HTR-8/SVneo (cell line): Measurements from ENCODE around the gene RGP1.

Source experiments
- DNase-seq: peaks from one replicate; pipeline ENCODE4 v3.0.0; 2011; ENCODE audit warnings: low spot score, mixed read lengths; ENCODE audit not compliant: insufficient read length
- FAIRE-seq: peaks from 2 replicates; lab custom pipeline; 2011; peaks lifted over from hg19 to GRCh38; lab: Jason Lieb, UNC

Gene RGP1, protein sequence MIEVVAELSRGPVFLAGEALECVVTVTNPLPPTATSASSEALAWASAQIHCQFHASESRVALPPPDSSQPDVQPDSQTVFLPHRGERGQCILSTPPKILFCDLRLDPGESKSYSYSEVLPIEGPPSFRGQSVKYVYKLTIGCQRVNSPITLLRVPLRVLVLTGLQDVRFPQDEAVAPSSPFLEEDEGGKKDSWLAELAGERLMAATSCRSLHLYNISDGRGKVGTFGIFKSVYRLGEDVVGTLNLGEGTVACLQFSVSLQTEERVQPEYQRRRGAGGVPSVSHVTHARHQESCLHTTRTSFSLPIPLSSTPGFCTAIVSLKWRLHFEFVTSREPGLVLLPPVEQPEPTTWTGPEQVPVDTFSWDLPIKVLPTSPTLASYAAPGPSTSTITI

DNA sequence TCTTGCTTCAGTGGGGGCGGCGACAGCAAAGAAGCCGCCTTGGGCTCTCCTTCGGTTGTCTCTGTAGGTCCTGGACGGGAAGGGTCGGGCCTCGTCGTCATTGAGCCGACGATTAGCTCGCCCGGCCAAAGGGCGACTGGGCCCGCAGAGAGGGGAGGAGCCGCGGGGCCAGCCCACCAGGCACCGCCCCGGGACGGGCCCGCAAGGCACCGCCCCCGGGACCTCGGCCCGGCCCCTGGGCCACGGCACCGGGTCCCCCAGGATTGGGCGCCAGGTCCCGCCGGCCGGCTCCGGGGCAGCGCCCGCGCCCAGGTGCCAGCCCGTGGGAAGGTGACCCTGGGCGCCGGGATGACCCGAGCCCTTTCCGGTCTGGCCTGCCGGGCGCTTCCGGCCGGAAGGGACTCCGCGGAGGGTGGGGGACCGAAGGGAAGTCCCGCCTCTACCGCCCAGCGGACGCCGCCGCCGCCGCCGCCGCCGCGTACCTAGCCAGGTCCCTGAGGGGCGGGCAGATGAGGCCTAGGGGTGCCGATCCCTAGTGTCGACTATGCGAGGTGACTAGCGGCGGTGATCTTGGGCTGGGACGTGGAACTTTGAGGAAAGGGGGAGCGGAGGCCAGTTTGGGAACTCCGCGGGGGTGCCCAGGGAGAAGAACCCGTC lies at the start of gene RGP1, which contains the start of gene GBA2:
RGP1 (plus strand) TSS at position 430 of the 657 bp plus-strand sequence. CDS start 469 bp downstream, outside the sequence.
GBA2 (minus strand) TSS at position 371 of the 657 bp plus-strand sequence. CDS start 524 bp downstream, outside the sequence.
- no peak for FAIRE-seq
- DNase-seq = peak; percentile 55

DNA sequence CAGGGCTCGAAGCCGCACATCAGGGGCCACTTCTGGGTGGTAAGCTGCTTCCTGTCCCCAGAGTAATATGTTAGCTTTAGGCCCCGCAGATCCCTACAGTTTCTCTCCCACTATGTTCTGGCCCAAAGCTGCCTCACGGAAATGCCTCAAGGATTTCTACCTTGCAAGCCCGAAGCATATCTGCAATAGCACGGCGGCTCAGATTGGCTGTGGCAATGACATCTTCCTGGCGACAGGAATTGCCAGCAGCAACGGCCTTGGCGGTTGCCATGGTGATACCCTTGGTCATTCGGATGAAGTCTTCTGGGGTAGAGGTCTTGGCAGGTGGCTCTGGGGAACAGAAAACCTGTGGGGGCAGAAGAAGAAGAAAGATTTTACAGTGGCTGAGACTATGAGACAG lies 49.1 kb upstream of the RGP1 start:
- FAIRE-seq = no peak
- no peak for DNase-seq

DNA sequence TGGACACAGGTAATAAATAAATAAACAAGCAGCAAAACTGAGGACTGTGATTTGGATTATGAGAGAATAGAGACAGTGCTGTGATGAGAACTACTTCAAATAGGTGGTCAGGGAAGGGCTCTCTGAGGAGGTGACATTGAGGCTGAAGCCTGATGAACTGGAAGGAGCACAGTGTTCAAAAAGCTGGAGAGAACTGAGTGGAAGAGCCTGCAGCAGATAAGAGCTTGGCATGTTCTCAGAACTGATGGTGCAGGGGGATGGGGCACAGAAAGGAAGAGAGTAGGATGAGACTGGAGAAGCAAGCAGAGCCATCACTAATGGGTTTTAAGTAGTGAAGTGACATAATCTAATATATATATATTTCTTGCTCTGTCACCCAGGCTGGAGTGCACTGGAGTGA lies 48.1 kb upstream of the RGP1 start:
- DNase-seq = no peak
- no peak for FAIRE-seq

DNA sequence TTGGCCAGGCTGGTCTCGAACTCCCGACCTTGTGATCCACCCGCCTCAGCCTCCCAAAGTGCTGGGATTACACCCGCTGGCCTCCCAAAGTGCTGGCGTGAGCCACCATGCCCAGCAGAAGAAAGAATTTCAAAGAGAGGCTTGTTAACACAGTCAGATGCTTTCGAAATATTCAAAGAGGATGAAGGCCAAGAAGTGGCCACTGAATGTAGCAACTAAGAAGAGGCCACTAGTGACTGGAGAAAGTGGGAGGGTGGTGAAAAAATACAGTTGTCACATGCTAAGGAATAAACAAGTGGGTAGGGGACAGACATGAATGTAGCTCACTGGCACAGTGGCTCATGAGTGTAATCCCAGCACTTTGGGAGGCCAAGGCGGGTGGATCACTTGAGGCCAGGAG lies 46.4 kb upstream of the RGP1 start:
- FAIRE-seq (no peak), DNase-seq (no peak)

DNA sequence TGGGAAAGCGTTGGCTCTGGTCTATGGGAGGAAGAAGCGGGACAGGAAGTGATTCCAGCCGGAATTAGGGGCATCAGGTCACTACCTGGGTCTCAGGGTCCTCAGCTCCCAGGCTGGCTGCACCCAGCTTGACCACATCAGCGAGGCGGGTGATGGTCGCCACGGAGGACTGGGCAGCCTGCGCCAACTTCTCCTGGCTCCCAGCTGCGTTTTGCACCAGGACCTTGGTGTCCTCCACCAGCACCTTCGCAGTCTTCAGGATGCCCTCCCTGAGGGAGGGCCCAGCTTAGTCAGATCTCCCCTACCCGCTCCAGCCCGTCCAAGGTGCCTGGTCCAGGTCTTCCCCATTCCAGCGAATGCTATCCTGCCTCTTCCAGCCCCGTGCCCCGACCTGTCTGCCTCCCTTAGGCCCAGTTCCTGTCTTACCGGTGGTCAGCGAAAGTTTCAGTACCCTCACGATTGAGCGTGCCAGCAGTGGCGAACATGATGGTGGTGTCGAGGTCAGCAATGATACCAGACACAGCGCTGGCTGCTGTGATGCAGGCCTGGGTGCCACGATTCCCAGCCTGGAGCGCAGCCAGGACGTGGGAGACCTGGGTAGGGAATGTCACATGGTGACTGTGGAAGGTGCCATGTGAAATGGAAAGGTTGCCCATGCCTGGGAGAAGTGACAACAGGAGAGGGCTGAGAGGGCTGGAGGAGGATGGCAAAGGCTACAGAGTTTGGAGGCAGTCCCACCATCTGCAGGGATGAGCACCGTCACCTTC lies 45.0 kb upstream of the RGP1 start:
- no peak for DNase-seq
- FAIRE-seq = no peak

DNA sequence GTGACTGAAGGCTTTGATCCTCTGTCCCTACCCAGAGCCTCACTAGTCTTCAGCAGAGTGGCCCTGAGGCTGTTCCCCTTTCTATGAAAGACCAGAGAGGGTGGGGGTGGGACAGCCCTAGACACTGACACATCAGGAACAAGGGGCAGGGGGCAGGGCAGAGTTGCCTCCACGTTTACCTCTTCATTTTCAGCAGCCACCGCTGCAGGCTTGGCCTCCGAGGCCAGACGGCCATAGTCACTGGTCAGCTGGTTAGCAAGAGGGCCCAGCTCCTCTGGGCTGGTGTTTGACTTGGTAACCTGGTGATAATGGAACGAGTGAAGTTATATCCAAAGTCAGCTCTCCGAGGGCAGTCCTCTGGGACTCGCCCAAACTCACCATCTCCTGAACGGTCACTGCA lies 43.7 kb upstream of the RGP1 start:
- no peak for DNase-seq
- no peak for FAIRE-seq

DNA sequence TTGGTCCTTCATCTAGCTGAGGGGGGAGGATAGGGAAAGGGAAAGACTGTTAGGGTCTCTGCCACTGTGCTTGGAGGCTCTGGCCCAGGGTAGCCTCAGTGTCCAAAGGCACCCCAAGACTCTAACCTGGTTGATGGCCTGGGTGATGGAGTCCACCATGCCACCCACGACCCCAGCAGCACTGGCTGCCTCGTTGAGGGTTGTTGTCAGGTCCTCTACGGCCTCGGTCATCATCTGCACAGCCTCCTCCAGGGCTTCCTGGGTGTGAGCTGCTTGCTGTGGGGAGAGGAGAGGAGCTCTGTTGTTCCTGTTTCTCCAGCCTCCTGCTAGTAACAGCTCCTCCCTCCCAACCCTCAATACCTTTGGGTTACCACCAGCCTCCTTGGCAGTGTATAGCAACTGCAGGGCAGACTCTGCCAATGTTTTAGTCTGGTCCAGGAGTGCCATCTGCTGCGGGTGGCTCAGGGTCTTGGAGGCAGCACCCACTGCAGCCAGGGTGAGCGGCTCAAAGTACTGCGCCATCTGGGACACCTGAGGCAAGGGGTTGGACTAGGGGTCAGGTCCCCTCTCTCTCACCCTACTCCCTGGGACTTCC lies 43.2 kb upstream of the RGP1 start:
- DNase-seq (no peak), FAIRE-seq (no peak)

DNA sequence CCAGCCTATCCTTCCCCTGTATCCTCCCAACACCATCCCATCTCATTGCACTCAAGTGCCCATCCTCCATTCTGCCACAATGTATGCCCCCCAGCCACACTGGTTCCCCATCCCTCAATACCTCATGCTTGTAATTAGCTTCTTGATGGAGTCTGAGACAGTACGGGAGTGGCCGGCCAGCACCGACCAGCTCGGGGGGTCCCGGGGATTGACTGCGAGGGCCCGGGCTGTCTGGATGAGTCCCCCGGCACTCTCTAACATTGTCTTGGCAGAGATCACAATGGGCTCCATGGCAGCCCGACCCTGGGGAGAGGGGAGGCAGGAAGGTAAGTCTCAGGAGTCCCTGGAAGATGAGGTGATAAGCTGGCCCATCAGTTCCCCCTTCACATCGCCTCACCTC lies 42.1 kb upstream of the RGP1 start:
- FAIRE-seq (no peak), DNase-seq (no peak)

DNA sequence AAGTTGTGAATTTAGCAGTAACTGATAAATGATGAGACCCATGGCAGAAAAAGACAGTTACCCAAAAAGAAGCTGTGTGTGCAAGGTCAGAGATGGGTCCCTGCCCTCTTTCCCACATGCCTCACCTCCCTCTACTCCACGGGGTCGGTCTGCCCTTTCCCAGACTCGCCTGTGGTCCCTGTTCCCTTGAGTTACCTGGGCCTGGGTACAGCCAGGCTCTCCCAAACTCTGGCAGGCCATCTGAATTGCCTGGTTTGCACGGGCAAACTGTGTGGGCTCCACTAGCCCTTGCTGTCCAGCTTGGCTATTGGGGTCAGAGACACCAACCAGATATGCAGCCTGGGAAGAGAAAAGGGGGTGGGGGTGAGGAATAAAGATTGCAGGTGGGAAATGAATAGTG lies 40.9 kb upstream of the RGP1 start:
- FAIRE-seq = no peak
- DNase-seq = no peak

DNA sequence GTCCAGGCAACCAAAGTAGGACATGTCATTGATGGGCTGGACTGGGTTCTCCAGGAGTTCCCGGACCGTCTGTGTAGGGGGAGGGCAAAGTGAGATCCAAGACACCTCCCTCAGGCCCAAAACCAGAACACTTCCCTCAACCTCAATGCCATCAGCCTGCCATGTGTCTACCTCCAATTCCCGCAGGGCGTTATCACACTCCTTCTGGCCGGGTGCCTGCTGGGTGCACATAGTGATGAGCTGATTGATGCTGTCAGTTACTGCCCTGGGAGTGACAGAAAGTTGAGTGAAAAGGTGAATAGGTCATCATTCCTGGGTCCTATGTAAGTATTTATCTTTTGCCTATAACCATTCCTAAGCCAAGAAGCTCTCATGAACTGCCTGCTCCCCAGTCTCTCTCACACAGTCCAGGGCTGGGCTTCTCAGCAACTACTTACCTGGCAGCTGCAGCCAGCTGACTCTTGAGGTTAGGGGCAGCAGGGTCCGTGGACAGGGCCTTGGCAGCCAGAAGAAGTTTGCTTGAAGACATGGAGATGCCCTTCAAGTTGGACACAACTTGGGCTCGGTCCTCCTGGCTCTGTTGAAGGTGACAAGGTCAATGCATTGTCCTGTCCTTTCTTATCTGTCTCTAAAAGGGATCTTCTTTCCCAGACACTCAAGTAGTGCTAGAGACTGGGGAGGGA lies 38.1 kb upstream of the RGP1 start:
- no peak for DNase-seq
- FAIRE-seq = no peak

DNA sequence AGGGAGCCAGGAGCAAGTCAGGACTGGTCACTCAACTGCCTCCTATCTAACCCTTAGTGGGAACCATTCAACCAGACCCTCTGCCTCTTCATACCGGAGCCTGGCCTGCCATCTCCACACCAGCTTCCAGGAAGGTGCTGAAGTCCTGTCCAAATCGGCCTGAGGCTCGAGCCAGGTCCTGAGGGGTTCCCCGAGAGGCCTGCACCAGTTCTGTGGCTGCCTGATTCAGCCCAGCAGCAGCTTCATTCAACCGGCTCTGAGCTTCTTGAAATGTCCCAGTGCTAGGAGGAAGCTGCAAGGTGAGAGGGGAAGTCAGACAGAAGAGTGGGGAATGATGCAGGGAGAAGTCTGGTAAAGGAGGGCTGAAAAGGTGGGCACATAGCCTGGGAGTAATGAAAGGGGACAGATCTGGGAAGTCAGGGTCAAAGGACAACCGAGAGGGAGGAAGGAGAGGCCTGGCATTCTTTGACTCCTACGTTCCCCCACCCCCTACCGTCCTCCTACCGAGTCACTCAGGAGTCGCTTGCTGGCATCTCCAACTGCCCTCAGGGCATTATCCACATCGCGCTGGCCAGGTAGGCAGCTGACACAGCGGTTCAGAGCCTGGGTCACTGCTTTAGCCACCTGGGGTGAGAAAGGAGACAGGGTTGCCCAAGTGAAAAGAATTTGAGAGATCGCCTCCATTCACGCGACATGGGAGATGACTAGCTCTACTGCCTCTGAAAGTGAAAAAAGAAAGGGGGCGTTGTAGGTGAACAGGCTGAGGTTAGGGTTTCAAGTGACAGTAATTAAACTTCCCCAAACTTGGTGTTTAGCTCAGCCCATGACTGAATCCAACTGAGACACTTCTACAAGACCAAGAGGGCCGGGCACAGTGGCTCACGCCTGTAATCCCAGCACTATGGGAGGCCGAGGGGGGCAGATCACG lies 37.3 kb upstream of the RGP1 start:
- FAIRE-seq (no peak), DNase-seq (no peak)

DNA sequence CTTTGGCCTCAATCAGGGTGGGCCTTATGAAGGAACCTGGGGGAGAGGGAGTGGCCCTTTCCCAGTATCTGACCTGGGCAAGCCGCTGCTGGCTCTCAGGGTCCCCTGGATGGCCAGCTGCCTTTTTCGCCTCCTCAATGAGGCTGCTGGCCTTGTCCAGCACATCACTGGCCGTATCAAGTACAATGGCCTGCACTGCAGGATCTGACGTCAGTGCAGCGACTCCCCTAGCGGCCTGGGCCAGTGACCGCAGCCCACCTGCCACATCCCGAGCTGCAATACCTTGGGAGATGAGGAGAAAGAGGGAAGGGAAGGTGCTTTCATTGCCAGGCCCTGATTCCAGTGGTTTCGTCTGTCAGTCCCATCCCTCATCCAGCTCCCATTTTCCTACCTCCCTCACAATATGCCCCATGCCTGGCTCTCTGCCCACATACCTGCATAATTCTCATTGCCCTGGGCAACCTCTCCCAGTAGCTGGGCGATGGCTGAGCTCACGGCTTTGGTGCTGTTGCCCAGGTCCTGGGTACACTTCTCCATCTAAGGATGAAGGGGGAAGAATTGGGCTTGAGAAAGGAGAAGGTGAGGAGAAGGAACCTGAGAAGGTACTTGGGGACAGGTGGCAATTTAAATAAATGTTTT lies 36.2 kb upstream of the RGP1 start:
- FAIRE-seq = no peak
- no peak for DNase-seq

DNA sequence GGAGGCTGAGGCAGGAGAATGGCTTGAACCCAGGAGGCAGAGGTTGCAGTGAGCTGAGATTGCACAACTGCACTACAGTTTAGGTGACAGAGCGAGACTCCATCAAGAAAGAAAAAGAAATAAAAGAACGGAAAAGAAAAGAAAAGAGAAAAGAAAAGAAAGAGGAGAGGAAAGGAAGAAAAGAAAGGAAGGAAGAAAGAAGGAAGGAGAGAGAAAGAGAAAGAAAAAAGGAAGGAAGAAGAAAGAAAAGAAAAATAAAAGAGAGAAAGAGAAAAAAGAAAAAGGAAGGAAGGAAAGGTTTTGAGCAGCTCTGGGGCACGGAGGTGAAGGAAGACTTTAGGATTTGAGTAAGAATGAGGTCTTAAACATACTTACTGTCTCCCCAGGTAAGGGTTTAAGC lies 35.5 kb upstream of the RGP1 start:
- FAIRE-seq (no peak), DNase-seq (no peak)

DNA sequence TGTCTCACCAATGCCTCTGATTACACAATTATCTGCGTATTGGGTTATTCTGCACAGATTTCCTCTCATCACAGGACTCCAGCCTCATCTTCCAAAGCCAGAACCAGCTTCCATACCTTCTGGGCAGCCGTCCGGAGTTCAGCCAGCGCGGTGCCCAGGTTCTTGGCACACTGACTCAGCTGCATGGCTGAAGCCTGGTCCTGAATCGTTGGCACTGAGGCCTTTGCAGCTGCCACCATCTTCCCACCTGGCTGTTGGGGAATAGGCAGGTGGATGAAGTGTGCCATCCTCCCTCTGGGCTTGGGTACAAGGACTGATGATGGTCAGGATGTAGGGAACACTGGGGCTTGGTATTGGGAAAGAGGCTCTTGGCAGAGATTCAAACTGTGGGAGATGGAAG lies 35.0 kb upstream of the RGP1 start:
- DNase-seq (no peak), FAIRE-seq (no peak)

DNA sequence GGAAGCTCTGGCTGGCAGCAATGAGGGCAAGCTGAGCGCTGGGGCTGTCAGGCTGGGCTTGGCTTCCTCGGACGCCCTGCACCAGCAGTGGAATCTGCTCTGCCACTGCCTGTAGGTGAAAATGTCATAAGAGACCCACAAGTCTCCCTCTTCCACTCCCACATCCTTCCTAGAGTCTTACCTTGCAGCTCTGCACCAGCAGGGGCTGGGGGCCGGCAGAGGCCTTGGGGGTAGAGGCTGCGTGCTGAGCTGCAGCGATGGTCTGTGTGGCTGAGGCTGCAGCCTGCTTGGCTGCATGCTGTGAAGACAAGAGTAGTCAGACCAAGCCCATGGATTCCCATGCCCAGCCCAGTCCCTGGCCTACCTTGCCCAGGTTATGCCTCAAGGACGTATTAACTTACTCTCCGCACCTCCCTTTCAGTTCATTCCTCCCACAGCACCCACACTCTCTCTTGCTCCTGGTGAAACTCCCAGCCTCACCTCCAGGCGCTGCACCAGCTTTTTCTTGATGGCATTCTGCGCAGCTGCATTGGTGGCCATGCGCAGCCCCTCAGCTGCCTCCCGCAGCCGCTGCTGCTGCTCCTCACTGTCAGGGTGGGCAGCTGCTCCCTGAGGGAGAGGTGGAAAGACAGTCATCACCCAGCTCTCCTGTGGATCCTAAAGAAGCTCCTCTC lies 34.4 kb upstream of the RGP1 start:
- FAIRE-seq (no peak), DNase-seq (no peak)

DNA sequence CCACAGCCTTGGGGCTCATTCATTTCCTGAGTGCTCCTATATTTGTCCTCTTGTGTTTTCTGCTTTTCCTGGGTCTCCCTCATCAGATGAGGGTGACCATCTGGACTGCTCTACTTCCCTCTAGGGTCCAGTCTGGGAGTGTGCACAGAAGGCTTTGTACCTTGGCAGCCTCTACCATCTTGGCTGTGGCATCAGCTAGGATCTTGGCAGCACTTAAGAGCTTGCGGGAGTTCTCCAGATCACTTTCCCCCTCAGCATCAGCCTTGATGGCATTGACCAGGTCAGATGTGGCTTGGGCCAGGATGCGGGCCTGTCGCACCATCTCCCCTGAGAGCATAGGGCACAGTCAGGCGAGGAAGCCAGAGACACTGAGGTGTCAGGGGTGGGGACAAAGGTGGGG lies 32.9 kb upstream of the RGP1 start:
- DNase-seq (no peak), FAIRE-seq (no peak)

DNA sequence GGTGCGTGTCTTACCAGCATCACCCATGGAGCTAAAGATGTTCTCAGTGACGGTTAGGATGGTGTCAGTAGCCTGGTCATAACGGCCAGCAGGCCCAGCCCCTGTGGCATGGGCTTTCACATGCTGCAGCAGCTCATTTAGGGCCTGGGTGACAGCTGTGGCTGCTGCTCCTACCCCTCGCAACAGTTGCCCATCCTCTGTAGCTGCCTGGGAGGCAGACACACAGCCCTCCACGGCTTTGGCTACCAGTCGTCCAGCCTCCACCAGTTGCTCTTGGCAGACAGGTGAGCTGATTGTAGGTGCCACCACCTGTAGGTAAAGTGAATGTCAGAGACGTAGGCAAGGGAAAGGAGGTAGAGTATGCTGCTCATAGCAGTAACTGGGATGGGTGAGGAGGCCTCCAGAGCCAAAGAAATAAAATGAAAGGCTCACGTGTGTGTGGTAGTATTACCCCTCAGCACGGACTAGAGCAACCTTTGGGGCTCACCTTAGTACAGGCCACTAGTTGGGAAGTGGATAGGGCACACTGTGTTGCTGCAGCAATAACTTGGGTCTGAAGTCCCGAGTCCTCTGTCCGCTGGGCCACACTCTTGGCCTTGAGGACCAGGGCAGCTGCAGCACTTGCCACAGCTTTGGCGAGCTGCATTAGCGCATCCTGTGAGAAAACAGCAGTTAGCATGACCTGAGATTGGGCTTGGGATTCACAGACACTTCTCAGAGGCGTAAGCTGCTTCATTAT lies 31.8 kb upstream of the RGP1 start:
- FAIRE-seq (no peak), DNase-seq (no peak)
